UCSD-AML1 (cell line): ENCODE data around the gene GTF2IRD1.
"Not testable (repeated sequence)": the region's sequence is repeated elsewhere in the genome, so short reads cannot be mapped to it uniquely, and the experiment has no call there.

ENCODE experiments used
- DNase-seq: peaks from one replicate; lab custom pipeline; 2025; ENCODE audit not compliant: unreplicated experiment; lab: John Stamatoyannopoulos, UW

GTF2IRD1 gene

DNA sequence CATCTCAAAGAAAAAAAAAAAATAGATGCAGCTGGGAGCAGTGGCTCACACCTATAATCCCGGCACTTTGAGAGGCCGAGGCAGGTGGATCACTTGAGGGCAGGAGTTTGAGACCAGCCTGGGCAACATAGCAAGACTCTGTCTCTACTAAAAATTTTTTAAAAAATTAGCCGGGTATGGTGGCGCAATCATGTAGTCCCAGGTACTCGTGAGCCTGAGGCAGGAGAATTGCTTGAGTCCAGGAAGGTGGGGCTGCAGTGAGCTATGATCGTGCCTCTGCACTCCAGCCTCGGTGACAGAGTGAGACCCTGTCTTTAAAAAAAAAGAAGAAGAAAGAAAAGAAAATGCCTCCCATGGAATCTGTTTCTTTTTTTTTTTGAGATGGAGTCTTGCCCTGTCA, 31.9 kb downstream of the GTF2IRD1 start:
- no peak for DNase-seq

DNA sequence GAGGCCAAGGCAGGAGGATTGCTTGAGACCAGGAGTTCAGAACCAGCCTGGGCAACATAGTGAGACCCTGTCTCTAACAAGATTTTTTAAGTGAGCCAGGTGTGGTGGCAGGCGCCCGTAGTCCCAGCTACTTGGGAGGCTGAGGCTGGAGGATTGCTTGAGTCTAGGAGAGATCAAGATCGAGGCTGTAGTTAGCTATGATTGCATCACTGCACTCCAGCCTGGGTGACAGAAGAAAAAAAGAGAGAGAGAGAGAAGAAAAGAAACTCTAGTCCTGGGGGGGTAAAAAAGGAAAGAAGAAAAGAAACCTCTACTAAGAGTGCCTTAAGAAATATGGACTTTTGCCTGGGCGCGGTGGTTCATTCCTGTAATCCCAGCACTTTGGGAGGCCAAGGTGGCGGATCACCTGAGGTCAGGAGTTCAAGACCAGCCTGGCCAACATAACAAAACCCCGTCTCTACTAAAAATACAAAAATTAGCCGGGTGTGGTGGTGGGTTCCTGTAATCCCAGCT, 34.9 kb downstream of the GTF2IRD1 start:
- not testable (repeated sequence) for DNase-seq

DNA sequence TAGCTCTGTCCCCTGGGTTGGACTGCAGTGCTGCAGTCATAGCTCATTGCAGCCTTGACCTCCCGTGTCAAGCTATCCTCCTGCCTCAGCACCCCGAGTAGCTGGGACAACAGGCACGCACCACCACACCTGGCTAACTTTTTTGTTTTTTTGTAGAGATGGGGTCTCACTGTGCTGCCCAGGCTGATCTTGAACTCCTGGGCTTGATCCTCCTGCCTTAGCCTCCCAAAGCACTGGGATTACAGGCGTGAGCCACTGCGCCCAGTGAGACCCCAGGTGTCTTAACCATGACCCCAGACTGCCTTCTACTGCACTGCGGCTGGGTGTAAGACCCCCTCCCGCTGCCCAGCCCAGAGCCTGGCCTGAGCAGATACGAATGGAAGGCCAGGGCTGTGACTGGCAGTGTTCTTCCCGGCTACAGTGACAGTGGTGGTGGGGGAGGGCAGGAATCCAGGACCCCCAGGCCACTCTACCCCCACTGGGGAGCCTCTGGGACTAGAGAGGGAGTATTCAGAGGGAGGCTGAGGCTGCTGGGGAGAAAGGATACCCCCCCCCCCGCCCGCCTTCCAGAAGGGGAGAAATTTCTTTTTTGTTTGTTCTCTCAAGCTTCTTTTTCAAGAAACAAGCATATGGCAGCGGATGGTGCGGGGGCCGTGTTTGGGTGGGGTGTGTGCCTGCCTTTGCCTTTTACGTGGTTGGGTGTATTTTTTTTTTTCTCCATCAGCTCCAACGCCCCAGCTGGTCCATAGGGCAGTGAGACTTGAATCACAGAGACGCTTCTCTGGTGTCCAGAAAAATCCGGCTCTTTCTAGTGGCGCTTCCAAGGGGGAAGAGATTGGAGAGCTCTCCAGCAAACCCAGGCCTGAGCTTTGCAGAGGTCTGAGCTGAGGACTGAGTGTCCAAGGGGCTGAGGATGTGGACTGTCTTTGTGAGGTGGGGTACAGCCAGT, 36.6 kb downstream of the GTF2IRD1 start:
- DNase-seq, result no peak

DNA sequence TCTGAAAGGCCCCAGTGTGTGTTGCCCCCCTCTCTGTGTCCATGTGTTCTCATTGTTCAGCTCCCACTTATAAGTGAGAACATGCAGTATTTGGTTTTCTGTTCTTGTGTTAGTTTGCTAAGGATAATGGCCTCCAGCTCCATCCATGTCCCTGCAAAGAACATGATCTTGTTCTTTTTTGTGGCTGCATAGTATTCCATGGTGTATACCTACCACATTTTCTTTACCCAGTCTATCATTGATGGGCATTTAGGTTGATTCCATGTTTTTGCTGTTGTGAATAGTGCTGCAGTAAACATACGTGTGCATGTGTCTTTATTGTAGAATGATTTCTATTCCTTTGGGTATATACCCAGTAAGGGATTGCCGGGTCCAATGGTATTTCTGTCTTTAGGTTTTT, 37.8 kb downstream of the GTF2IRD1 start:
- DNase-seq, result not testable (repeated sequence)

DNA sequence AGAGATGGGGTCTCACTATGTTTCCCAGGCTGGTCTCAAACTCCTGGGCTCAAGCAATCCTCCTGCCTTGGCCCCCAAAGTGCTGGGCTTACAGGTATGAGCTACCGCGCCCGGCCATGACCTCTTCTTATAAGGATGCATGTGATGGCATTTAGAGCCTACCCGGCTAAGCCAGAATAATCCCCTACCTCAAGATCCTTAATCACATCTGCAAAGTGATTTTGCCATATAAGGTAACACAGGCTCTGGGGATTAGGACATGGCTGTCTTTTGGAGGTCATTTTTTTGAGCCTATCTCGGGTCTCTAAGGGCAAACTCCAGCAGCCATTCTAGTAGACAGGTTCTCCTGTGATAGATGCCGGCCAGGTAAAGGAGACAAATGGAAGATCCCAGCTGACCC, 39.6 kb downstream of the GTF2IRD1 start:
- no peak for DNase-seq

DNA sequence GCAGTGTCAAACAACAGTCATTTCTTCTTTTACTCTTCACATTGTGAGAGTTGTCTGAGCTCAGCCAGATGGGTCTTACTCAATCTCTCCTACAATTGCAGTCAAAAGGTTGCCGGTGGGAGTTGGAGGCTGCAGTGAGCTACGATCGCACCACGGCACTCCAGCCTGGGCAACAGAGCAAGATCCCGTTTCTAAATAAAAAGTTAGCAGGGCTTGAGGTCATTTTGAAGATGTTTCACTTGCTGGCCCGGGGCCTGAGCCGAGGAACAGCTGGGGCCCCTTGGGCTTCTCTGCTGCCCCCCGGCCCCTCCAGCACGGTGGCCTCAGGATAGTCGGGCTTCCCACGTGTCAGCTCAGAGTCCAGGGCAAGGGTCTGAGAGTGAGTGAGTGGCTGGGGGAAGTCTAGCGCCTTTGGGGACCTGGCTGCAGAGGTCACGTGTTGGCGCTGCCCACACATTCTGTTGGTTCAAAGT, 40.4 kb downstream of the GTF2IRD1 start:
- DNase-seq, result no peak

DNA sequence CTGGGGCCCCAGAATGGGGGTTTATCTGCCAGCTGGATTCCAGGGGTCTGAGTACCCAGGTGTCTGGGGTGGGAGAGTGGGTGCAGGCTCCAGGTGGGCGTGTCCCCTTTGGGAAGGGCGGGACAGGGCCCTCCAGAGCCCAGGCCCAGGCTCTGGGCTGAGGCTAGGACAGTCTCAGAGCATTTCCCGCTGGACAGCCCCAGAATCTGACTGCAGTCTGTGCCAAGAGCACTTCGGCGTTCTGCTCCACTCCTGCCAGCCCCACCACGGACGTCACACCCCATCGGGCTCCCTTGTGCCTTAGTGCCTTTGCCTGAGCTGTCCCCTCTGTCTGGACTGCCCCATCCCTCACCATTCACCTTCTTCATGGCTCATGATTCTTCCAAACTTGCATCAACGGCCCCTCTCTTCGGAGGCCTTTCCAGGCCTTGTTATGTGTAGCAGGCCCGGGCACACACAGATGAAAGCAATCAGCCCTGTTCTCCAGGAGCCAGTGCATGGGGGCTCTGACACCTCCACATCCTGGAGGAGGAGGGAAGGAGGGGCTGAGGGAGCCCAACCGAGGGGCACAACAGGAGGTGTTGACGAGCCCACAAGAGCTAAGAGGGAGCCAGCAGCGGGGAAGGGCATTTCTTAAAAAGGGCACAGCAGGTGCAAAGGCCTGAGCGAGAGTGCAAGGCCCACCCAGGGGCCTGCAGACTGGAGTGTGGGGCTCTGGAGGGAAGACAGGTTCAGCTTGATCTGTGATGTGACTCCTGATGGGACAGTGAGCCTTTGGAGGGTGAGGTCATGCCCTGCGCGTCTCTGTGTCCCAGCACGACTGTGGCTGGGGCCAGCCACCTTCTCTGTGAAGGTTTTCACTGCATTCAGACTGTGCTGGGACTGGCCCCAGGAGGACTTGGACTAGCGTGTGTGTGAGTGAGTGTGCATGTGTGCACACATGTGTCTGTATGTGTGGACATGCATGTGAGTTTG, 41.7 kb downstream of the GTF2IRD1 start:
- DNase-seq, result no peak

DNA sequence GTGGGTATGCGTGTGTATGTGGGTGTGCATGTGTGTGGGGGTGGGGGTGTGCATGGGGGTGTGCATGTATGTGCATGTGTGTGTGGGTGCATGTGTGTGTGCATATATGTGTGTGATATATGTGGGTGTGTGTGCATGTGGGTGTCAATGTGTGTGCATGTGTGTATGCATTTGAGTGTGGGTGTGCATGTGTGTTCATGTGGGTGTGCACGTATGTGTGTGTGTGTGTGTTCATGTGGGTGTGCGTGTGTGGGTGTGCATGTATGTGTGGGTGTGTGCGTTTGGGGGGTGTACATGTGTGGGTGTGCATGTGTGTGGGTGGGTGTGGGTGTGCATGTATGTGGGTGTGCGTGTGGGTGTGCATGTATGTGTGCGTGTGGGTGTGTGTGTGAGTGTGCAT, 42.6 kb downstream of the GTF2IRD1 start:
- DNase-seq, result no peak

DNA sequence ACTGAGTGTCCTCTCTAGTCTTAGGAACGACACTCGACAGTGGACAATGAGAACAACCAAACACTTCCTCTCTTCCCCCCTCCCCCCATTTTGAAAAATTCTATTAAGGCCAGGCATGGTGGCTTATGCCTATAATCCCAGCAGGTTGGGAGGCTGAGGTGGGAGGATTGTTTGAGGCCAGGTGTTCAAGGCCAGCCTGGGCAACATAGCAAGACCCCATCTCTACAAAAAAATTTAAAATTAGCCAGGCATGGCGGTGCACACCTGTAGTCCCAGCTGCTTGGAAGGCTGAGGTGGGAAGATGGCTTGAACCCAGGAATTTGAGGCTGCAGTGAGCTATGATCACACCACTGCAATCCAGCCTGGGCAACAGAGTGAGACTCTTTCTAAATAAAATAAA, 43.1 kb downstream of the GTF2IRD1 start:
- DNase-seq, result not testable (repeated sequence)

DNA sequence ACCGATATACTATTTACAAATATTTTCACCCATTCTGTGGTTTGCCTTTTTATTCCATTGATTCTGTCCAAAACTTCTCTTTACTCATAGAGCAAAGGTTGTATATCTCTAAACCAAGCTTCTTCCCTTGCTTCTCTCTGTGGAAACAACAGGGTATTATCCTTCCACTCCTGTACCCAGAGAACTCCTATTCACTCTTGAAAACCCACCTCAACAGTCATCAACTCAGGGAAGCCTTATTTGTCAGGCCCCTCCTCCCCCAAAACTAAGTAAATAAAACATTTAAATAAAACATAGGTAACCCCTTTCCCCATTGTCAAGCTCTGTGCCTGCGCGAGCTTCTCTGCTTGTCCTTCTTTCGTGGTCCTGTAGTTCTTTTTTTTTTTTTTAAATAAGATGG, 44.6 kb downstream of the GTF2IRD1 start:
- DNase-seq, result no peak

DNA sequence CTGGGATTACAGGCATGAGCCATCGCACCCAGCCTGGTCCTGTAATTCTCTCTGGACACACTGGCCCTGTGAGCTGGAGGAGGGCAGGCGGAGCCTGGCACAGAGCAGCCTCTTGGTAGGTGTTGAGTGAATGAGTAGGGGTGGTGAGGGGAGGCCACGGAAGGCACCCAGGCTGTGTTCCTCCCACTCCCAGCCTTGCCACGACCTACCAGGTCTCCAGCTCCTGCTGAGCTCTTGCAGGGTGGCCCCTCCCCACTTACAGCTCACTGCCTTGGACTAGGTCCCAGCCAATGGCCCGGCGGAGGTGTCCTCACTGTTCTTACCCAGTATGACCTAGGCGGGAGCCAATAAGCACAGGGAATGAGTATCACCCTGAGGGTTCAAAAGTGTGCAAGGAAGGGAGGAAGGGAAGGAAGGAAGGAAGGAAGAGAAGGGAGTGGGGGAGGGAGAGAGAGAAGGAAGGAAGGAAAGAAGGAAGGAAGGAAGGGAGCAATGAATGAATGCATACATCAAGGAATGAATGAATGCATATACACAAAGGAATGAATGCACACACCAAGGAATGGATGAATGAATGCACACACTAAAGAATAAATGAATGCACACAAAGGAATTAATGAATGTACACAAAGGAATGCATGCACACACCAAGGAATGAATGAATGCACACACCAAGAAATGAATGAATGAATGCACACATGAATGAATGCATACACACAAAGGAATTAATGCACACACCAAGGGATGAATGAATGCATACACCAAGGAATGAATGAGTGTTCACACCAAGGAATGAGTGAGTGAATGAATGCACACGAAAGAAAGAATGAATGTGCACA, 45.5 kb downstream of the GTF2IRD1 start:
- DNase-seq, result no peak

DNA sequence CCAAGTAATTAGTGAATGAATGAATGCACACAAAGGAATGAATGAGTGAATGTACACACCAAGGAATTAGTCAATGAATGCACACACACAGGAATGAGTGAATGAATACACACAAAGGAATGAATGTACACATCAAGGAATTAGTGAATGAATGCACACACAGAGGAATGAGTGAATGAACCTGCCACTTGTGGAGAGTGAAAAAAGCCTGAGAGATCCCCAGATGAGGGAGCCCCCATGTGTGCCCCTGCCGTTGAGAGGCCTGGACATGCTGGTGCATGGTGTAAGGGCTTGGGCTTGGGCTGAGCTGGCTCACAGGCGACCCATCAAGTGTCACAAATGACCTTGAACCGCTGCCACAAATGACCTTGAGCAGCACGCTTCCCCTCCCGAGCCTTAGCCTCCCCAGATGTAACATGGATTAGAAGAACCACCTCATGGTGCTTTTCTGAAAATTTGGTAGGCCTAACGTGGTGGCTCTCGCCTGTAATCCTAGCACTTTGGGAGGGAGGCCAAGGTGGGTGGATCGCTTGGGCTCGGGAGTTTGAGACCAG, 46.2 kb downstream of the GTF2IRD1 start:
- no peak for DNase-seq

DNA sequence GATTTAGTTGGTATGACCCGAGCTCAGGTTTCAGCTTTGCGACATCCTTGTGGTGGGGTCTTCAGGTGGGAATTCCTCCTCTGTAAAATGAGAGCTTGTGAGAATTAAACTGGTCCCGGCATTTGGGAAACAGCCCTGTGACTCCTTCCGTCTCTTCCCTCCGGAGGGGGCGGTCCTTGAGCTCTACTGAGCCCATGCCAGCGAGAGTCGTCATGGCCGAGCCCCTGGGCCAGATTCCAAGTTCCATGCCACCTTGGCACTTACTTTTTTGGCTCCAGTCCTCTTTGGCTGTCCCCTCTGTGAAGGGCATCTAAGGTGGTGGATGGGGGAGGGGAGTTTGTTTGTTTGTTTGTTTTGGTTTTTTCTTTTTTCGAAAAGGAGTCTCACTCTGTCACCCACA, 47.6 kb downstream of the GTF2IRD1 start:
- no peak for DNase-seq

DNA sequence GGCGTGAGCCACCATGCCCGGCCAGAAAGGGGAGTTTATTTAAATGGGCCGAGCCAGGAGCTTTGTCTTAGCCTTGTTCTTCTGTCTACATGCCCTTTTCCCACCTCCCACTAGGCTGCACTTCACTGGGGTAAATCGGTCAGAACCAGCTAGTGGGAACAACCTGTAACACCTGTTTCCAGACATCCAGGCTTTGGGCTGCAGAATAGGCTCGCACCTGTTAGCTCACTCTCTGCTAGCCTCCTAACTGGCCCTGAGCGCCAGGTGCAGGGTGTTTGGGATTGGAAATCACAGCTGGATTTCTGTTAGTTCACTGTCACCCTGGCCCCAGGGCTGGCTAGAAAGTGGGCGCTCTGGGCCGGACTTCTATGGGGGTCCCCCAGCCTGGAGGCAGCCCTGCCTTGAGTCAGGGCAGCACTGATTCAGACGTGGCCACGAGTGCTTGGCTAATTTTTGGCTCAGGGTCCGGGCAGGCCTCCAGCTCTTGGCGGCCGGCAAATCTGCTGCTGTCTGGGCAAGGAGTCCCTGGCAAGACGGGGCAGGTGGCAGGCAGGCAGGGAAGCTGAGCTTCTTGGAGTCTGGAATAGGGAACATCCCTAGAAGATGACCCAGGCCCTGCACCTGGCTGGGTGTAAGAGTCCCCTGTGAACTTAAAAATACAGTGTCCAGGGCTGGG, 48.6 kb downstream of the GTF2IRD1 start:
- no peak for DNase-seq

DNA sequence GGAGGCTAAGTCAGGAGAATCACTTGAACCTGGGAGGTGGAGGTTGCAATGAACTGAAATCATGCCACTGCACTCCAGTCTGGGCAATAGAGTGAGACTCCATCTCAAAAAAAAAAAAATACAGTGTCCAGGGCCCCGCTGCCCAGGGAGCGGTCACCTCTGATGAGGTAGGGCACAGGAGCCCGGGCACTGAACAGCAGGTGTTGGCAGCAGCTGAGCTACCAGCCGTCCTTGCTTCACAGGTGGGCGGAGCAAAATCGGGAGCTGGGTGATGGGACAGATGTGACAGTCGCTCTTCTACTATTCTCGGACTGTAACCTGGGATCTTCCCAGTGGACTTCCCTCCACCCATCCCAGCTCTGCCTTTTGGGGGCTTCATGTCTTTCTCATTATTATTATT, 49.4 kb downstream of the GTF2IRD1 start:
- no peak for DNase-seq

DNA sequence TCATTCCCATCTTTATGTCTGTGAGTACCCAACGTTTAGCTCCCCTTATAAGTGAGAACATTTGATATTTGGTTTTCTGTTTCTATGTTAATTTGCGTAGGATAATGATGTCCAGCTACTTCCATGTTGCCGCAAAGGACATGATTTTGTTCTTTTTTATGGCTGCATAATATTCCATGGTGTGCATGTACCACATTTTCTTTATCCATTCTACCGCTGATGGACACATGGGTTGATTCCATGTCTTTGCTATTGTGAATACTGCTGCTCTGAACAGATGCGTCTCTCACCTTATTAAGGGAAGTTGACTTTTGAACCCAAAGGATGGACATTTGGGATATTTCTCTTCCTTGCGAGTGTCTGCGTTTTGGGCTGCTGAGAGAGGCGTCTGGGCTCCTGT, 50.2 kb downstream of the GTF2IRD1 start:
- no peak for DNase-seq

DNA sequence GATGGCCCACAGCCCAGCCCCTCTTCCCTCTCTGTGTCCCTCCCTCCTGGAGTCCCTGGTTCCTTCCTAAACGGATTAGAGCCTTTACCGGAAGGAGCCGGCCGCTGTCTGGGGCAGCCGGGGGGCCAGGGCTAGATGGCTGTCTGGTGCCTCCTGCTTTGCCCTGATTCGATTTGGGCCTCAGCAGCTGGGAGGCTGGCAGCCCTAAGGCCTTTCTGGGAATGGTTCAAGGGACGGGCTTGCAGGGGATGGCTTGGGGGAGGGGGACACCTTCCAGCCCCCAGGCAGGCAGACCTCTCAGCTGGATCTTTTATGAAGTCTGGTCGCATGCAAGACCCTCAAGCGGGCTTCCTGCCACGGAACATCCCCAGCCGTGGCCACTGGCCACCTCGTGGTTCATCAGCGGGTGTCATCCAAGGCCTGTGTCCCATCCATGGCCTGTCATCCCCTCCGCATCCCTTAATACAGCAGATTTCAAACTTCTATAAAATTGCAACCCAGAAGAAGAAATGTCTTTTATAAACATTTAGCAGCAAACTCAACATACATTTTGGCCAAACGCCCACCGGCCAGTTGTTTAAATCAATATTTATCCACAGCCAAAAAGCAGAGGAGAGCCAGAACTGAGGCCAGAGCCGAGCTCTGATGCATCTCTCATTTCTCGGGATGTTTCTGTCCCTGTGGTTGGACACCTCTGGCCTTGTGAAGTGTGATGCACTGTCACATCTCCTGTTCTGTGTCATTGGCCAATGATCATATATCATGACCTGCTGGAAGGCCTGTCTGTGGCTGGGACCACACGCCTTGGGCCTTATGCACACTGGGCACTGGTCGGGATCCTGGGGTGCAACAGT, 52.0 kb downstream of the GTF2IRD1 start:
- DNase-seq, result no peak

DNA sequence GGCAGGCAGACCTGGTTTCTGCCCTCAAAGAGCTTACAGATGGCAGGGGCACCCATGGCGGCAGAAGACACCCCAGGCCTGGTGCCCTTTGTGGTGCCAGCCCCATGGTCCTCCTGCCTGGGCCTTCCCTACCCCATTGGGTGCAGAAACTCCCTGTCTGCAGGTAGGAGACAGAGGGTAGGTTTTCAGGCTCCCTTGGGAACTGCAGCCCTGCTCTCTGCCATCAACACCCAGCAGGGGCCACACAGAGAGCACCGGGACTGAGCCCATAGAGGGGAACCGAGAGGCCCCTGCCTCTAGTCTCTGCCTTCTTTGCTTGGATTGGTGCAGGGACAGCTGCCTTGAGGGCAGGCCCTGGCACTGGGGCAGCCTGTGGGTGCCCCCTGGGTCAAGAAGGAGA, 52.6 kb downstream of the GTF2IRD1 start:
- no peak for DNase-seq
